NCI-H1436 (cell line): ENCODE data around the gene CHML.

ENCODE experiments used
- DNase-seq: peaks from one replicate; lab custom pipeline; 2025; lab: John Stamatoyannopoulos, UW

The CHML gene

GRCh38 chr1:241590719-241591118 lies 49.5 kb downstream of the CHML start:
- DNase-seq: no peak
